ENCODE measurements around the gene ASPSCR1.

Gene ASPSCR1

DNA sequence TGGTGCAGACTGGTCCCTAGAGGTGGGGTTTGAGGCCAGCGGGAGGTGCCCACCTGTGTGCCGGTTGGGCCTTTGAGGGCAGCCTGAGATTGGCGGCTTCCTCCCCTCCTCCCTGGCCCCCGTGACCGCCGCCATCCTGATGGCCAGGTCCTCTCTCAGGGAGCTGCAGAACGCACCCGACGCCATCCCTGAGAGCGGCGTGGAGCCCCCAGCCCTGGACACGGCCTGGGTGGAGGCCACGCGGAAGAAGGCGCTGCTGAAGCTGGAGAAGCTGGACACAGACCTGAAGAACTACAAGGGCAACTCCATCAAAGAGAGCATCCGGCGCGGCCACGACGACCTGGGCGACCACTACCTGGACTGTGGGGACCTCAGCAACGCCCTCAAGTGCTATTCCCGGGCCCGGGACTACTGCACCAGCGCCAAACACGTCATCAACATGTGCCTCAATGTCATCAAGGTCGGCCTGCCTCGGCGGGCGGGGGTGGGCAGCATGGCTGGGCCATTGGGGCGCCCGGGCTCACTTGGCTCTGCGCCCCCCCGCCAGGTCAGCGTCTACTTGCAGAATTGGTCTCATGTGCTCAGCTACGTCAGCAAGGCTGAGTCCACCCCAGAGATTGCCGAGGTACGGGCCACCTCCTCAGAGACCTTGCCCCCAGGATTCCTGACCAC is 77.1 kb downstream of the ASPSCR1 start:
- no peak for TF ChIP-seq ESRRG (CRISPR knock-in tag; IDR thresholded peaks at IDR 0.05)
- TF ChIP-seq ZFP3 (CRISPR knock-in tag; IDR thresholded peaks at IDR 0.05): no peak
- TF ChIP-seq, protein P1, sequence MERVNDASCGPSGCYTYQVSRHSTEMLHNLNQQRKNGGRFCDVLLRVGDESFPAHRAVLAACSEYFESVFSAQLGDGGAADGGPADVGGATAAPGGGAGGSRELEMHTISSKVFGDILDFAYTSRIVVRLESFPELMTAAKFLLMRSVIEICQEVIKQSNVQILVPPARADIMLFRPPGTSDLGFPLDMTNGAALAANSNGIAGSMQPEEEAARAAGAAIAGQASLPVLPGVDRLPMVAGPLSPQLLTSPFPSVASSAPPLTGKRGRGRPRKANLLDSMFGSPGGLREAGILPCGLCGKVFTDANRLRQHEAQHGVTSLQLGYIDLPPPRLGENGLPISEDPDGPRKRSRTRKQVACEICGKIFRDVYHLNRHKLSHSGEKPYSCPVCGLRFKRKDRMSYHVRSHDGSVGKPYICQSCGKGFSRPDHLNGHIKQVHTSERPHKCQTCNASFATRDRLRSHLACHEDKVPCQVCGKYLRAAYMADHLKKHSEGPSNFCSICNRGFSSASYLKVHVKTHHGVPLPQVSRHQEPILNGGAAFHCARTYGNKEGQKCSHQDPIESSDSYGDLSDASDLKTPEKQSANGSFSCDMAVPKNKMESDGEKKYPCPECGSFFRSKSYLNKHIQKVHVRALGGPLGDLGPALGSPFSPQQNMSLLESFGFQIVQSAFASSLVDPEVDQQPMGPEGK (CRISPR knock-in tag; IDR thresholded peaks at IDR 0.05; ENCODE audit: borderline replicate concordance): no peak
- TF ChIP-seq ARNTL (CRISPR knock-in tag; IDR thresholded peaks at IDR 0.05; ENCODE audit: borderline replicate concordance, low read depth): no peak
- no peak for TF ChIP-seq BACH2 (CRISPR knock-in tag; IDR thresholded peaks at IDR 0.05; ENCODE audit: borderline replicate concordance)
- TF ChIP-seq GLIS3 (CRISPR knock-in tag; IDR thresholded peaks at IDR 0.05): no peak
- ATAC-seq: no peak

DNA sequence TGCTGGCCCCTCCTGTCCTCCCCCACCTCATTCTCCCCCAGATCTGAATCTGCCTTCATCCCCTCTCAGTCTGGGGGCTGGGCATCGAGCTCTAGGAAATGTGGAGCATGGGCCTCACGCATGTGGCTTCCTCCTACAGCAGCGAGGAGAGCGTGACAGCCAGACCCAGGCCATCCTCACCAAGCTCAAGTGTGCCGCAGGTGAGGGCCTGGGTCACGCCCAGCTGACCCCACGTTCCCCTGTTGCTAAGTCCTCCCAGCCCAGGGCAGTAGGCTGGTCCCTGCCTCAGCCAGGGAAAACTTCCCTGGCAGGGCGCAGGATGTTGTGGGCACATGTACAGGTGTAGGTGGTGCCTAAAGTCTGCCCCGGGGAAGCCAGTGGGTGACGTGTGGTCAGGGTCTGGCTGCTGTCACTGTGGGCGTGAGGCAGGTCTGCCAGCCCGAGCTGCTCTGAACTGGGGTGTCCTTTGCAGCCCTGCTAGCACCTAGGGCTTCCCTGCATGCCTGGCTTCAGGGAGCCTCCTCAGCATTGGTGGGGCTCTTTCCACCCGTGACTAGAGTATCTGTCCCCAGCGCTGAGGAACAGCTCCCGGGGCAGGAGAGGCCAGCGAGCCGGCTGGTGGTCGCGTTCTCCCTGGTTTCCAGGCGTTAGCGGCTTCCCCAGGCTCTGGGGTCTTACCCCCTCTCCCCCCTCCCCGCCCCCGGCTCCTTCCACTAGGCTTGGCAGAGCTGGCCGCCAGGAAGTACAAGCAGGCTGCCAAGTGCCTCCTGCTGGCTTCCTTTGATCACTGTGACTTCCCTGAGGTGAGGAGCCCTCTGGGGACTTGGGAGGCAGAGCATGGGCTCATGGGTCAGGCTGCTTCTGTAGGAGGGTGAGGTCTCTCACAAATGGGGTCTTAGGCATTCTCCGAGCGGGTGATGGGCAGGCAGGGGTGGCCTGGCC is 77.9 kb downstream of the ASPSCR1 start:
- no peak for TF ChIP-seq ZFP30 (CRISPR knock-in tag; IDR thresholded peaks at IDR 0.05)
- TF ChIP-seq TOX (CRISPR knock-in tag; IDR thresholded peaks at IDR 0.05; ENCODE audit: borderline replicate concordance): no peak
- no peak for TF ChIP-seq GLIS3 (CRISPR knock-in tag; IDR thresholded peaks at IDR 0.05)
- TF ChIP-seq ZNF565 (CRISPR knock-in tag; conservative IDR thresholded peaks at IDR 0.05; ENCODE audit: low read depth): no peak
- TF ChIP-seq ZNF70 (CRISPR knock-in tag; IDR thresholded peaks at IDR 0.05): no peak
- TF ChIP-seq SNAI2 (CRISPR knock-in tag; IDR thresholded peaks at IDR 0.05): no peak
- no peak for TF ChIP-seq TCF4 (CRISPR knock-in tag; IDR thresholded peaks at IDR 0.05; ENCODE audit: borderline replicate concordance)
- TF ChIP-seq, protein P2, sequence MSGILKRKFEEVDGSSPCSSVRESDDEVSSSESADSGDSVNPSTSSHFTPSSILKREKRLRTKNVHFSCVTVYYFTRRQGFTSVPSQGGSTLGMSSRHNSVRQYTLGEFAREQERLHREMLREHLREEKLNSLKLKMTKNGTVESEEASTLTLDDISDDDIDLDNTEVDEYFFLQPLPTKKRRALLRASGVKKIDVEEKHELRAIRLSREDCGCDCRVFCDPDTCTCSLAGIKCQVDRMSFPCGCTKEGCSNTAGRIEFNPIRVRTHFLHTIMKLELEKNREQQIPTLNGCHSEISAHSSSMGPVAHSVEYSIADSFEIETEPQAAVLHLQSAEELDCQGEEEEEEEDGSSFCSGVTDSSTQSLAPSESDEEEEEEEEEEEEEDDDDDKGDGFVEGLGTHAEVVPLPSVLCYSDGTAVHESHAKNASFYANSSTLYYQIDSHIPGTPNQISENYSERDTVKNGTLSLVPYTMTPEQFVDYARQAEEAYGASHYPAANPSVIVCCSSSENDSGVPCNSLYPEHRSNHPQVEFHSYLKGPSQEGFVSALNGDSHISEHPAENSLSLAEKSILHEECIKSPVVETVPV (CRISPR knock-in tag; IDR thresholded peaks at IDR 0.05): no peak
- TF ChIP-seq, protein P1 (CRISPR knock-in tag; IDR thresholded peaks at IDR 0.05; ENCODE audit: borderline replicate concordance): no peak
- TF ChIP-seq ZC3H10 (CRISPR knock-in tag; IDR thresholded peaks at IDR 0.05): no peak
- no peak for TF ChIP-seq RARB (CRISPR knock-in tag; IDR thresholded peaks at IDR 0.05)
- no peak for TF ChIP-seq OSR1 (CRISPR knock-in tag; IDR thresholded peaks at IDR 0.05)
- TF ChIP-seq, protein P3, sequence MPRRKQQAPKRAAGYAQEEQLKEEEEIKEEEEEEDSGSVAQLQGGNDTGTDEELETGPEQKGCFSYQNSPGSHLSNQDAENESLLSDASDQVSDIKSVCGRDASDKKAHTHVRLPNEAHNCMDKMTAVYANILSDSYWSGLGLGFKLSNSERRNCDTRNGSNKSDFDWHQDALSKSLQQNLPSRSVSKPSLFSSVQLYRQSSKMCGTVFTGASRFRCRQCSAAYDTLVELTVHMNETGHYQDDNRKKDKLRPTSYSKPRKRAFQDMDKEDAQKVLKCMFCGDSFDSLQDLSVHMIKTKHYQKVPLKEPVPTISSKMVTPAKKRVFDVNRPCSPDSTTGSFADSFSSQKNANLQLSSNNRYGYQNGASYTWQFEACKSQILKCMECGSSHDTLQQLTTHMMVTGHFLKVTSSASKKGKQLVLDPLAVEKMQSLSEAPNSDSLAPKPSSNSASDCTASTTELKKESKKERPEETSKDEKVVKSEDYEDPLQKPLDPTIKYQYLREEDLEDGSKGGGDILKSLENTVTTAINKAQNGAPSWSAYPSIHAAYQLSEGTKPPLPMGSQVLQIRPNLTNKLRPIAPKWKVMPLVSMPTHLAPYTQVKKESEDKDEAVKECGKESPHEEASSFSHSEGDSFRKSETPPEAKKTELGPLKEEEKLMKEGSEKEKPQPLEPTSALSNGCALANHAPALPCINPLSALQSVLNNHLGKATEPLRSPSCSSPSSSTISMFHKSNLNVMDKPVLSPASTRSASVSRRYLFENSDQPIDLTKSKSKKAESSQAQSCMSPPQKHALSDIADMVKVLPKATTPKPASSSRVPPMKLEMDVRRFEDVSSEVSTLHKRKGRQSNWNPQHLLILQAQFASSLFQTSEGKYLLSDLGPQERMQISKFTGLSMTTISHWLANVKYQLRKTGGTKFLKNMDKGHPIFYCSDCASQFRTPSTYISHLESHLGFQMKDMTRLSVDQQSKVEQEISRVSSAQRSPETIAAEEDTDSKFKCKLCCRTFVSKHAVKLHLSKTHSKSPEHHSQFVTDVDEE (CRISPR knock-in tag; IDR thresholded peaks at IDR 0.05): no peak
- TF ChIP-seq, protein P4, sequence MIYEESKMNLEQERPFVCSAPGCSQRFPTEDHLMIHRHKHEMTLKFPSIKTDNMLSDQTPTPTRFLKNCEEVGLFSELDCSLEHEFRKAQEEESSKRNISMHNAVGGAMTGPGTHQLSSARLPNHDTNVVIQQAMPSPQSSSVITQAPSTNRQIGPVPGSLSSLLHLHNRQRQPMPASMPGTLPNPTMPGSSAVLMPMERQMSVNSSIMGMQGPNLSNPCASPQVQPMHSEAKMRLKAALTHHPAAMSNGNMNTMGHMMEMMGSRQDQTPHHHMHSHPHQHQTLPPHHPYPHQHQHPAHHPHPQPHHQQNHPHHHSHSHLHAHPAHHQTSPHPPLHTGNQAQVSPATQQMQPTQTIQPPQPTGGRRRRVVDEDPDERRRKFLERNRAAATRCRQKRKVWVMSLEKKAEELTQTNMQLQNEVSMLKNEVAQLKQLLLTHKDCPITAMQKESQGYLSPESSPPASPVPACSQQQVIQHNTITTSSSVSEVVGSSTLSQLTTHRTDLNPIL (CRISPR knock-in tag; IDR thresholded peaks at IDR 0.05; ENCODE audit: low read depth): no peak
- no peak for TF ChIP-seq ZFP3 (CRISPR knock-in tag; IDR thresholded peaks at IDR 0.05)
- no peak for TF ChIP-seq ARNTL (CRISPR knock-in tag; IDR thresholded peaks at IDR 0.05; ENCODE audit: borderline replicate concordance, low read depth)
- no peak for ATAC-seq
